GM12878 (cell line): ENCODE measurements around the gene ITGB5. TPM values are rescaled to one million over a fixed set of nuclear protein-coding genes. Genes with fewer than 3 reads are reported as not detected.

ENCODE experiments used
- ATAC-seq: fragments of 200-7000 bp; cut with Tn5 transposase; 3 replicates; pipeline ENCODE4 v1.9.1; 2020; ENCODE audit warnings: mild to moderate bottlenecking, moderate library complexity
- BruUV-seq: library from RNA; stranded (reverse); fragments of 400-500 nt; replicated peaks from 2 replicates; lab custom pipeline; 2021; lab: Mats Ljungman, UMichigan
- CTCF ChIA-PET: fragments of 300-600 bp; sonication (Branson Sonifier 250); formaldehyde crosslinking; extraction: SDS; loops from one replicate; lab custom pipeline; 2021; ENCODE audit warnings: inconsistent platforms; lab: Yijun Ruan, JAX
- POLR2A ChIA-PET: fragments of 350-600 bp; formaldehyde crosslinking; extraction: SDS; loops from one replicate; lab custom pipeline; 2021; ENCODE audit warnings: inconsistent platforms; lab: Charles Lee
- RAD21 ChIA-PET: fragments of 300-600 bp; sonication (Branson Sonifier 250); formaldehyde crosslinking; loops from one replicate; lab custom pipeline; 2023; ENCODE audit warnings: antibody characterized with exemption; ENCODE audit not compliant: unreplicated experiment; lab: Charles Lee
- SMC1A ChIA-PET: fragments of 300-600 bp; sonication (Branson Sonifier 250); formaldehyde crosslinking; loops from one replicate; lab custom pipeline; 2023; ENCODE audit not compliant: unreplicated experiment, uncharacterized antibody; lab: Charles Lee
- DNase-seq: peaks from one replicate; pipeline ENCODE4 v3.0.0-alpha.2; 2011; ENCODE audit warnings: low read depth, low spot score
- FAIRE-seq: peaks from 3 replicates; lab custom pipeline; 2011; peaks lifted over from hg19 to GRCh38; lab: Jason Lieb, UNC
- H2AFZ ChIP-seq: 2 replicates; pipeline ENCODE4 v1.6.0; 2011; ENCODE audit warnings: low read depth, low read length, control low read depth; ENCODE audit not compliant: control insufficient read depth
- H3K27ac ChIP-seq: 2 replicates; pipeline ENCODE4 v1.5.1; 2011; ENCODE audit warnings: control low read depth; ENCODE audit not compliant: control insufficient read depth, insufficient read depth
- H3K27me3 ChIP-seq, 2 experiments: replicated peaks in 1 of 2; 2 replicates each; pipeline versions ENCODE4 v1.6.0 to v1.6.1; 2011; ENCODE audit warnings: low read length in 1 of 2; ENCODE audit not compliant: control insufficient read depth in 2 of 2, insufficient read depth in 2 of 2
- H3K36me3 ChIP-seq, 2 experiments: 2 replicates each; pipeline ENCODE4 v1.5.1; 2011; ENCODE audit warnings: low read length in 1 of 2; ENCODE audit not compliant: control insufficient read depth in 2 of 2, insufficient read depth in 2 of 2
- H3K4me1 ChIP-seq: 2 replicates; pipeline ENCODE4 v1.6.1; 2011; ENCODE audit warnings: mild to moderate bottlenecking, low read length, moderate library complexity, mixed read lengths; ENCODE audit not compliant: control insufficient read depth, insufficient read depth
- H3K4me2 ChIP-seq: 2 replicates; pipeline ENCODE4 v1.6.0; 2011; ENCODE audit warnings: control low read depth; ENCODE audit not compliant: control insufficient read depth, insufficient read depth
- H3K4me3 ChIP-seq: fragments of 200-600 bp; sonication (generic); 2 replicates; pipeline ENCODE4 v1.5.1; 2016
- H3K79me2 ChIP-seq: 2 replicates; pipeline ENCODE4 v1.6.0; 2011; ENCODE audit warnings: low read length; ENCODE audit not compliant: control insufficient read depth, insufficient read depth
- H3K9ac ChIP-seq: 2 replicates; pipeline ENCODE4 v1.8.0; 2011; ENCODE audit warnings: low read length, control low read depth, mixed read lengths; ENCODE audit not compliant: control insufficient read depth, insufficient read depth
- H3K9me3 ChIP-seq: replicated peaks from 3 replicates; pipeline ENCODE4 v1.5.1; 2011; ENCODE audit warnings: mild to moderate bottlenecking, low read length; ENCODE audit not compliant: control insufficient read depth, insufficient read depth
- H4K20me1 ChIP-seq: 2 replicates; pipeline ENCODE4 v1.6.0; 2011; ENCODE audit not compliant: control insufficient read depth, insufficient read depth
- ATF2 ChIP-seq: IDR thresholded peaks from 2 replicates; pipeline ENCODE4 v1.6.1; 2012; ENCODE audit warnings: low read length, inconsistent platforms
- ATF7 ChIP-seq: fragments of 450-650 bp; IDR thresholded peaks from 2 replicates; pipeline ENCODE4 v1.6.1; 2016; ENCODE audit warnings: low read depth, mild to moderate bottlenecking
- BRCA1 ChIP-seq: IDR thresholded peaks from 2 replicates; pipeline ENCODE4 v1.6.1; 2011; ENCODE audit warnings: low read depth, low read length, improper control_type of control experiment
- HCFC1 ChIP-seq: fragments of 150-350 bp; IDR thresholded peaks from 2 replicates; pipeline ENCODE4 v1.6.1; 2014; ENCODE audit warnings: low read length
- KAT2A ChIP-seq: conservative IDR thresholded peaks from 2 replicates; pipeline ENCODE4 v1.6.1; 2011; ENCODE audit warnings: low read depth, low read length; ENCODE audit not compliant: control insufficient read depth
- NR2C2 ChIP-seq: IDR thresholded peaks from 2 replicates; pipeline ENCODE4 v1.6.1; 2011; ENCODE audit warnings: borderline replicate concordance, low read depth; ENCODE audit not compliant: control insufficient read depth, insufficient read length
- POU2F2 ChIP-seq: IDR thresholded peaks from 3 replicates; pipeline ENCODE4 v1.6.1; 2011; ENCODE audit warnings: low read depth, mild to moderate bottlenecking, low read length, borderline replicate concordance
- RFX5 ChIP-seq: IDR thresholded peaks from 2 replicates; pipeline ENCODE4 v1.6.1; 2011; ENCODE audit warnings: low read depth, low read length, improper control_type of control experiment
- TCF3 ChIP-seq: IDR thresholded peaks from 2 replicates; pipeline ENCODE4 v1.6.1; 2012; ENCODE audit warnings: low read depth, mild to moderate bottlenecking, low read length, borderline replicate concordance; ENCODE audit not compliant: insufficient read depth
- WRNIP1 ChIP-seq: IDR thresholded peaks from 2 replicates; pipeline ENCODE4 v1.6.1; 2011; ENCODE audit warnings: low read depth, low read length, improper control_type of control experiment, borderline replicate concordance
- YBX1 ChIP-seq: fragments of 450-650 bp; IDR thresholded peaks from 2 replicates; pipeline ENCODE4 v1.6.1; 2016; ENCODE audit warnings: antibody characterized with exemption
- ZBTB33 ChIP-seq: fragments of 450-650 bp; IDR thresholded peaks from 2 replicates; pipeline ENCODE4 v1.6.1; 2017; ENCODE audit warnings: mild to moderate bottlenecking
- ZNF687 ChIP-seq: fragments of 450-650 bp; IDR thresholded peaks from 2 replicates; pipeline ENCODE4 v1.6.1; 2017; ENCODE audit warnings: mild to moderate bottlenecking, moderate library complexity
- WGBS: methylation state at CpG from one replicate; pipeline ENCODE4 v1.1.6; 2016; ENCODE audit warnings: low lambda C conversion rate; ENCODE audit not compliant: insufficient replicate concordance, insufficient coverage; ENCODE audit errors: missing lambda C conversion rate; 5-methylcytosine and 5-hydroxymethylcytosine counted together
- in situ Hi-C: fragments of 300-500 bp; cut with MboI; formaldehyde crosslinking; loops from 9 replicates; pipeline ENCODE4 v1.14.3; 2018; ENCODE audit warnings: mixed read lengths
- intact Hi-C: fragments of 100-400 bp; cut with micrococcal nuclease; formaldehyde crosslinking; loops from one replicate; pipeline ENCODE4 v1.14.2; 2022; ENCODE audit not compliant: unreplicated experiment
- polyA plus RNA-seq, 11 experiments: library from polyadenylated mRNA; depleted of rRNA in 4 of 11; unstranded in 6 of 11; stranded (reverse) in 5 of 11; fragments of >200 nt; fragmentation: Nextera tagmentation in 4 of 11; fragmentation: Illumina TruSeq in 1 of 11; extraction: Ambion mirVana in 4 of 11; extraction: Trizol in 1 of 11; gene quantifications; 1 replicate in 1 of 11; 2 replicates in 10 of 11; pipeline versions ENCODE4 v1.2.1 to v1.2.3, GENCODE V29; 2011 to 2016; ENCODE audit warnings: inconsistent platforms in 2 of 11, missing spikeins in 2 of 11, low read depth in 1 of 11
- total RNA-seq, 4 experiments: library from RNA; depleted of rRNA in 3 of 4; stranded (reverse); fragments of >200 nt in 3 of 4; fragmentation: Illumina TruSeq in 1 of 4; extraction: Trizol in 1 of 4; gene quantifications; 2 replicates each; pipeline versions ENCODE4 v1.2.1 to v1.2.3, GENCODE V29; 2013 to 2021

ITGB5 gene
- total and polyA plus RNA-seq, 10 of the 15 experiments (the other 5 are each of a cell fraction or from before 2014, with no cell fraction given), result 0.05 to 10.0 (median 0.83) TPM; not detected in 2

- BruUV-seq, result no TSS peak
- intact Hi-C loops, result no loop called here
- TF ChIP-seq RFX5, result no peak
- no peak for TF ChIP-seq HCFC1
- TF ChIP-seq POU2F2, result no peak
- TF ChIP-seq WRNIP1, result no peak
- TF ChIP-seq ZNF687, result no peak
- no peak for TF ChIP-seq KAT2A
- TF ChIP-seq ATF2, result no peak
- no peak for TF ChIP-seq ZBTB33
- no peak for TF ChIP-seq ATF7
- TF ChIP-seq TCF3, result no peak
- TF ChIP-seq NR2C2, result no peak
- no peak for TF ChIP-seq BRCA1
- TF ChIP-seq YBX1, result no peak
- WGBS, result 31% methylated on average over 7 of the region's 7 CpGs
- DNase-seq (no peak), ATAC-seq (no peak), FAIRE-seq (no peak)
- H3K9me3 ChIP-seq, result no peaks in the 10 kb centered on the region
- ChIA-PET POLR2A (no interaction called here), SMC1A (interaction anchor here (2.1 kb wide), 1 partner anchor 21 kb away, joined by 6 read pairs; no protein-coding TSS in a partner anchor), CTCF (interaction anchor here (1.5 to 2.0 kb wide), 2 partner anchors 31 to 109 kb away, joined by 7 to 13 read pairs; no protein-coding TSS in a partner anchor), RAD21 (interaction anchor here (0.9 kb wide), 1 partner anchor 43 kb away, joined by 4 read pairs; no protein-coding TSS in a partner anchor)
- H3K4me2 ChIP-seq, result no peak overlapping the region
- no peak overlapping the region for H3K4me3 ChIP-seq
- H3K36me3 ChIP-seq, result no peaks in the 10 kb centered on the region
- no peaks in the 10 kb centered on the region for H3K4me1 ChIP-seq
- H3K9ac ChIP-seq, result no peak overlapping the region
- in situ Hi-C loops, result no loop called here
- H3K27me3 ChIP-seq, result no peaks in the 10 kb centered on the region
- no peaks in the 10 kb centered on the region for H4K20me1 ChIP-seq
- no peak overlapping the region for H2AFZ ChIP-seq
- H3K27ac ChIP-seq, result no peak overlapping the region
- no peaks in the 10 kb centered on the region for H3K79me2 ChIP-seq
These were observed 94.7 kb downstream of the ITGB5 start for GRCh38 chr3:124792341-124793040.
